Activated CD8-positive, alpha-beta memory T cell treated with anti-CD3 and anti-CD28 coated beads, Interleukin-2, amount 50 U/mL, for 48 hours (primary cell): ENCODE measurements around the gene S1PR3.
"Not testable (repeated sequence)": the region's sequence is repeated elsewhere in the genome, so short reads cannot be mapped to it uniquely, and the experiment has no call there.

Experiments
- DNase-seq: peaks from one replicate; pipeline ENCODE4 v3.0.0-alpha.2; 2020

The S1PR3 gene

GRCh38 chr9:88991066-88992034, at the start of gene S1PR3:
Gene S1PR3, plus strand, starts transcription at chr9:88991468. Its CDS starts 9,733 bp downstream, at chr9:89001201.
- DNase-seq, result peak; percentile 71

- DNase-seq, result not testable (repeated sequence)
Observed at GRCh38 chr9:88941586-88941985, 49.7 kb upstream of the S1PR3 start.

- DNase-seq, result no peak
Observed at GRCh38 chr9:88942411-88942810, 48.9 kb upstream of the S1PR3 start.

- no peak for DNase-seq
Observed at GRCh38 chr9:88945636-88946333, 45.5 kb upstream of the S1PR3 start.

GRCh38 chr9:88947581-88948573, 43.4 kb upstream of the S1PR3 start:
- DNase-seq, result no peak

- DNase-seq, result no peak
Observed at GRCh38 chr9:88949425-88949824, 41.8 kb upstream of the S1PR3 start.

- DNase-seq, result no peak
Observed at GRCh38 chr9:88949961-88950340, 41.3 kb upstream of the S1PR3 start.

GRCh38 chr9:88950341-88951154, 40.7 kb upstream of the S1PR3 start:
- no peak for DNase-seq

GRCh38 chr9:88951155-88951542, 40.1 kb upstream of the S1PR3 start:
- no peak for DNase-seq

- DNase-seq, result no peak
Observed at GRCh38 chr9:88952086-88952615, 39.1 kb upstream of the S1PR3 start.

- DNase-seq, result no peak
Observed at GRCh38 chr9:88952976-88953375, 38.3 kb upstream of the S1PR3 start.

GRCh38 chr9:88953381-88954029, 37.8 kb upstream of the S1PR3 start:
- no peak for DNase-seq

- DNase-seq, result no peak
Observed at GRCh38 chr9:88954066-88954465, 37.2 kb upstream of the S1PR3 start.

- no peak for DNase-seq
Observed at GRCh38 chr9:88957526-88957925, 33.7 kb upstream of the S1PR3 start.

- DNase-seq, result no peak
Observed at GRCh38 chr9:88959727-88960469, 31.4 kb upstream of the S1PR3 start.

- DNase-seq, result no peak
Observed at GRCh38 chr9:88960632-88961031, 30.6 kb upstream of the S1PR3 start.

GRCh38 chr9:88965473-88965872, 25.8 kb upstream of the S1PR3 start:
- DNase-seq, result no peak

GRCh38 chr9:88966894-88967676, 24.2 kb upstream of the S1PR3 start:
- DNase-seq, result no peak

- no peak for DNase-seq
Observed at GRCh38 chr9:88968799-88969198, 22.5 kb upstream of the S1PR3 start.
